Activated B cell treated with CpG ODN at 0.5 μM for 24 hours (primary cell): ENCODE results near the gene TTYH1. TPM values are rescaled to one million over a fixed set of nuclear protein-coding genes. Genes with fewer than 3 reads are reported as not detected.

Experiments
- ATAC-seq: fragments of 200-7000 bp; cut with Tn5 transposase; one replicate; pipeline ENCODE4 v1.10.0; 2021; ENCODE audit warnings: low read depth, mild to moderate bottlenecking, moderate library complexity
- CTCF ChIA-PET: fragments of 350-600 bp; sonication (Branson Sonifier 250); formaldehyde crosslinking; loops from one replicate; lab custom pipeline; 2021; ENCODE audit warnings: antibody characterized with exemption; lab: Charles Lee
- POLR2A ChIA-PET: fragments of 350-600 bp; sonication (Branson Sonifier 250); formaldehyde crosslinking; loops from one replicate; lab custom pipeline; 2021; ENCODE audit warnings: antibody characterized with exemption; lab: Charles Lee
- DNase-seq: peaks from one replicate; pipeline ENCODE4 v3.0.0; 2022
- H3K27ac Mint-ChIP-seq: one replicate; pipeline ENCODE4 v1.8.0; 2020; ENCODE audit warnings: mixed read lengths
- H3K27me3 Mint-ChIP-seq: one replicate; pipeline ENCODE4 v1.8.0; 2021; ENCODE audit warnings: mixed read lengths
- H3K36me3 Mint-ChIP-seq: one replicate; pipeline ENCODE4 v1.8.0; 2021; ENCODE audit warnings: low read depth, mixed read lengths
- H3K4me1 Mint-ChIP-seq: one replicate; pipeline ENCODE4 v1.8.0; 2021; ENCODE audit warnings: mixed read lengths
- H3K4me3 Mint-ChIP-seq: one replicate; pipeline ENCODE4 v1.8.0; 2020; ENCODE audit warnings: mild to moderate bottlenecking, mixed read lengths
- H3K9me3 Mint-ChIP-seq: one replicate; pipeline ENCODE4 v1.8.0; 2020; ENCODE audit warnings: mixed read lengths
- CTCF ChIP-seq: fragments of 200-600 bp; IDR thresholded peaks from one replicate; pipeline ENCODE4 v1.8.0; 2022; ENCODE audit warnings: antibody characterized with exemption, mild to moderate bottlenecking
- intact Hi-C: fragments of 100-400 bp; cut with micrococcal nuclease; formaldehyde crosslinking; loops from one replicate; pipeline ENCODE4 v1.15.1; 2024
- total RNA-seq: library from RNA; stranded (reverse); gene quantifications from 2 replicates; pipeline ENCODE4 v1.2.3, GENCODE V29; 2022

The TTYH1 gene
- total RNA-seq, 1 donor from 2014 or later: not detected

DNA sequence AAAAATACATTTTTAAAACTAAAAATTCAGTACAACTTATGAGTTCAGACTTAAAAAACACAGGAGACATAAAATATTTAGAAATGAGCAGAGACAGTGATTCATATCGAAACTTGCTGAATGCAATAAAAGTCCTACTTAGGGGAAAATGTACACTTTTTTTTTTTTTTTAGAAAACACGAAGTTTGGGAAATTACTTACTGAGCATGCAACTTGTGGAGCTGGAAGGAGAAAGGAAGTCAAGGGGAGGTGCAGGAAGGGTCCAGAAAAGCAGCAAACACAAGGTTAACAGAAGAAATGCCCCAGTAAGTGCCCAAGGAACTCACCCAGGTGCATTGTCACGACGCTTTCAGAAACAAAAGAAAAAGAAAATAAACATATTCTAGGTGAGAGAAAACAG, 31.9 kb upstream of the TTYH1 start:
- Mint-ChIP-seq H3K4me1 (peaks cover 44% of the 10 kb centered on the region), H3K27ac (peak overlapping the region; percentile 9), H3K4me3 (no peak overlapping the region), H3K36me3 (no peaks in the 10 kb centered on the region), H3K9me3 (peaks cover 4% of the 10 kb centered on the region), H3K27me3 (no peaks in the 10 kb centered on the region)
- DNase-seq (no peak), ATAC-seq (no peak)
- CTCF ChIA-PET: no interaction called here
- intact Hi-C loops: no loop called here
- no peak for TF ChIP-seq CTCF
- POLR2A ChIA-PET: interaction anchor here (0.8 to 1.7 kb wide), 3 partner anchors 30 to 46 kb away, joined by 3 to 6 read pairs (median 5); no protein-coding TSS in a partner anchor

GRCh38 chr19:54387991-54388801, 27.1 kb upstream of the TTYH1 start:
- ChIA-PET POLR2A (interaction anchor here (0.5 to 1.9 kb wide), 10 partner anchors 9 to 60 kb away, joined by 3 to 18 read pairs (median 8); partner anchors contain the start of gene LAIR1), CTCF (interaction anchor here (0.9 to 5.5 kb wide), 12 partner anchors 9 to 199 kb away, joined by 3 to 80 read pairs (median 6); partner anchors contain the start of genes LAIR1 and MBOAT7)
- Mint-ChIP-seq H3K36me3 (no peaks in the 10 kb centered on the region), H3K27ac (peak overlapping the region; percentile 87), H3K4me3 (peak overlapping the region; percentile 85), H3K27me3 (no peaks in the 10 kb centered on the region), H3K4me1 (peaks cover 52% of the 10 kb centered on the region), H3K9me3 (no peaks in the 10 kb centered on the region)
- intact Hi-C loops: loop anchor here (1.0 to 2.0 kb wide), 4 partner anchors 10 to 121 kb away; partner anchors contain the start of gene LAIR1
- no peak for DNase-seq
- peak; percentile 67 for ATAC-seq
- no peak for TF ChIP-seq CTCF

GRCh38 chr19:54388802-54389139, 26.5 kb upstream of the TTYH1 start:
- intact Hi-C loops: loop anchor here (1.0 to 2.0 kb wide), 4 partner anchors 10 to 122 kb away; partner anchors contain the start of gene LAIR1

DNA sequence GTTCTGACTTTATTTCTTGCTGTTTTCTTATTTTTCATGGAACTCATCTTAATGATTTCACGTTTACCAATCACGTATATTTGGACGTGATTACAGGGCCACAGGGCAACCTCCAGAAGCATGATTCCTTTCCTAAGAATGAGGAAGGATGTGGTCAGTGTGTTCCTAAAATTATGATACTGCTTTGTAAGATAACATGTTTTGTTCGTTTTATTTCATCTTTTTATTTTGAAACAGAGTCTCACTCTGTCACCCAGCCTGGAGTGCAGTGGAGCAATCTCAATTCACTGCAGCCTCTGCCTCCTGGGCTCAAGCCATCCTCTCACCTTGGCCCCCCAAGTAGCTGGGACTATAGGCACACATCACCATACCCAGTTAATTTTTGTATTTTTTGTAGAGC, 25.7 kb upstream of the TTYH1 start:
- Mint-ChIP-seq H3K4me3 (no peak overlapping the region), H3K4me1 (peaks cover 54% of the 10 kb centered on the region), H3K36me3 (no peaks in the 10 kb centered on the region), H3K27ac (peak overlapping the region; percentile 87), H3K27me3 (no peaks in the 10 kb centered on the region), H3K9me3 (no peaks in the 10 kb centered on the region)
- intact Hi-C loops: loop anchor here (2.0 kb wide), 3 partner anchors 17 to 123 kb away; partner anchors contain the start of gene LAIR1
- no peak for TF ChIP-seq CTCF
- DNase-seq: no peak
- CTCF ChIA-PET: interaction anchor here (1.6 to 5.5 kb wide), 7 partner anchors 11 to 155 kb away, joined by 6 to 80 read pairs (median 9); partner anchors contain the start of gene LAIR1
- POLR2A ChIA-PET: interaction anchor here (0.9 to 1.9 kb wide), 8 partner anchors 11 to 62 kb away, joined by 3 to 18 read pairs (median 6); partner anchors contain the start of gene LAIR1
- no peak for ATAC-seq

More at GRCh38 chr19:54388802-54389139, 26.5 kb upstream of the TTYH1 start:
- H3K4me3 Mint-ChIP-seq: peak overlapping the region; percentile 85
- ATAC-seq (peak; percentile 60), DNase-seq (no peak)
- H3K36me3 Mint-ChIP-seq: no peaks in the 10 kb centered on the region
- H3K27me3 Mint-ChIP-seq: no peaks in the 10 kb centered on the region
- no peak for TF ChIP-seq CTCF
- POLR2A ChIA-PET: interaction anchor here (0.5 to 1.9 kb wide), 11 partner anchors 10 to 61 kb away, joined by 3 to 18 read pairs (median 7); partner anchors contain the start of gene LAIR1
- H3K27ac Mint-ChIP-seq: peak overlapping the region; percentile 87
- CTCF ChIA-PET: interaction anchor here (0.9 to 5.5 kb wide), 12 partner anchors 10 to 199 kb away, joined by 3 to 80 read pairs (median 6); partner anchors contain the start of genes LAIR1 and MBOAT7
- peaks cover 50% of the 10 kb centered on the region for H3K4me1 Mint-ChIP-seq
- no peaks in the 10 kb centered on the region for H3K9me3 Mint-ChIP-seq
